ENCODE results near the gene PHF14.

Gene PHF14

DNA sequence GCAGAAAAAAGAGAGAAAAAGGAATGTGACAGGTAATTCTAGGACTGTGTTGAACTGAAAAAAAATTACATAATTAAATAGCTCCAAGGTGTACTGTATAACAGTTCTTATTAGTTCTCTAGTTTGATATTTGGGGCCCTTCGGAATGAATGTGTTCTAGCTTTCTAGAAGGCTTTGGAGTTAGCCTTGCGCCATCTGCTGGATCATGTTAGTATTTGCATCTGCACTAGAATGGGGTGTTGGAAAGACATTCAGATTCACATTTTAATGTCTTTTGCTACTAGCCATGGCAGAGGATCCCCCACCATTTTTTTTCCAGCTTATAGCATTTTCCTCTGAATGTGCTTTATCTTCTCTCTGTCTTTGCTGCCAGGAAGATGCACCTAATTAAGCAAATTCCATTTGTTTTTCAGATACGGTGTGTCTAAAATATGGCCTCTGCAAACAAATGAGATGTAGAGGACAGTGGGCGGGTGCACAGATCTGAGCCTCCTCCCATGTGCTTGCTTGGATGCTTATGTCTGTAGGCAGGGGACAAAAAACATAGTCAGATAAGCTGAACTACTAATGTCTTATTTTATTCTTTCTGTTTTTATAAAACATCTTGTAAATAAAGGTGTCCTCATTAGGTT lies 238.5 kb downstream of the PHF14 start:
- peak; percentile 94 for DNase-seq (ENCODE audit: low spot score)

DNA sequence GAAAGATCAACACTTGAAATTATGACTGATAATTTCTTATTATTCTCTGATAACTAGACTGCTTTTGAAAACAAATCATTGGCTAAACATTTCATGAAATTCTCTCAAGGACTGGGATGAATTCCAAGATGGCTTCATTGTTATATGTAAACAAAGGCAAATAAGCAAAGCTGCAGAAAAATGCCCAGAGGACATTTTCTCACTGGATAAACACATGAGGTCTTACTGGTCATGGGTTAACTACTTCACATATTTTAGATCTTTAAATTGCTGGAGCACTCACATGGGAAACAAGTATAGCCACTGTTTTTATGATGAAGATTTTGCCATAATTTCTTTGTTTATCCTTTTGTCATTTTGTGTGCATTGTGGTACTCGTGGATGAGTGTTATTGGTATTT lies 239.1 kb downstream of the PHF14 start:
- no peak for DNase-seq (ENCODE audit: low spot score)

DNA sequence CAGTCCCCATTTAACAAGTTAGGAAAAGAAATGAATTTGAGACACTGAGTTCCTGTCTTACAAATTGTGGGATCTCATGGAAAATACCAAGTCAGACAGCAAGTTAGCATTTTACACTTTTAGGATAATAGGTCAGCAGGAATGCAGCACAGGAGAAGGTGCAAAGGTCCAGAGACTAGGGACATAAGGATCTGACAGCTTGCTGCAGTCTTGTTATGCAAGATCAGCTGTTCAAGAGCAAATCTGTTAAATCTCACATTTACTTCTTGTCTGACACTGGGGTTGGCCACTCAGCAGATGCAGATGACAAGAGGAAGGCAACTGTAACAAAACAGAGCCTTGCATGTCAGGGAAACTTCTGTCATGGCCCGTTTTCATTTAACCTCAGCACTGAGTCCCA lies 239.6 kb downstream of the PHF14 start:
- DNase-seq (ENCODE audit: low spot score) = no peak

DNA sequence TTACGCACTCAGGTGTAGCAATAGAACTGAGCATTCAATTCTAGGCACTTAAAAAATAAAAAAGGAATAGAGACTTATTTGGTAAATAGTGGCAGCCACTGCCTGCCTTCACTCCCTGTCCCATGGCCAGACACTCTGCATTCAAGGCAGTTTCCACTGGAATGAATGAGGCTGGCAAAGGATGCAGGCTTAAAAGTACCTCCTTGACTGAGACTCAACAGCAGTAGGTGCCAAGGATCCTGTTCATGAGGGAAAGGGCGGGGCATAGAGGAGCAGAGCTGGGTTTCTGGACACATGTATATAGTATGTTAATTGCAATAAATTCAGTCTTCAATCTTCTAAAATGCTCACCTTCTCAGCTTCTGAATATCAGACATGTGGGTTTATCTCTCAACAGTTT lies 242.6 kb downstream of the PHF14 start:
- DNase-seq (ENCODE audit: low spot score) = no peak

DNA sequence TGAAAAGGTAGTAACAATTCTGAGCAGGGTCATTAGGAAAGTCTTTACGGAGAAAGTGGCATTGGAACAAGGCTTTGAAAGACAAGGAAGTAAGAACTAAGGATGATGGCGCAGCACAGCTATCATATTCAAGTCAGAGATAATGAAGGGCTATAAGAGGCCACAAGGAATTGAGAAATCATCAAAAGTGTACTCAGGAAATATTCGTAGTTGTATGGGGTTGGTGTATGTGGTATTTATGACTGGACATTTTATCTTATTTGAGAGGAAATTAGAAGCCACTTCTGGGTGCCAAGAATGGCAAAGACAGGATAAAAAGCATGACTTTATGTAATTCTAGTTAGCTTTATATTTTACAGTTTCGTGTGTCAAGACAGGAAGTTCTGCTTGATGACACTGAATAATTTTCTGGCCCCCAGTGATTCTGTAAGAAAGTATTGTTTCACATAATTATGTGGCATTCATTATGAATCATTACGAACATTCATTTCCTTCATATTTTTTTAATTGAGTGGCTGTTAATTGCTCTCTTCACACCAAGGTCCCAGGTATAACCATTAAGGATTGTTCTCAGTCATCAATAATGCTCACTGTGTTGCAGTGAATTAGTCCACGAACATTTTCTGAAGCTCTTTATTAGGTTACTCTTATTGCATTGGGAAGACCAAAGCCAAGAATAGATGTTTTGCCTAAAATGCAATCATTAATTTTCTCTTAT lies 244.3 kb downstream of the PHF14 start:
- DNase-seq (ENCODE audit: low spot score) = no peak
